ENCODE data around the gene PDCL2. TPM values are rescaled to one million over a fixed set of nuclear protein-coding genes. Genes with fewer than 3 reads are reported as not detected.
A peak's percentile ranks its signal among the peaks of the same experiment; 100 is the strongest.

The PDCL2 gene
- total RNA-seq, 4 donors from 2014 or later: not detected

- TF ChIP-seq POLR2AphosphoS5 (IDR thresholded peaks at IDR 0.05): peak in 1 of 3 donors; percentile 7
- no peak for TF ChIP-seq EP300 (IDR thresholded peaks at IDR 0.05)
- TF ChIP-seq POLR2A (IDR thresholded peaks at IDR 0.05): peak in 1 of 2 donors; percentile 30
- no peak for TF ChIP-seq CTCF (IDR thresholded peaks at IDR 0.05)
- peaks cover 16% of the 10 kb centered on the region for H3K4me1 ChIP-seq
- WGBS: 0% methylated on average over 36 of the region's 87 CpGs
- no peaks in the 10 kb centered on the region for H3K27me3 ChIP-seq
- H3K27ac ChIP-seq: peak overlapping the region; percentile 96
- DNase-seq (ENCODE audit: low spot score in 2 of 2): peak; percentile 84 to 86
- no peaks in the 10 kb centered on the region for H3K36me3 ChIP-seq
- H3K9me3 ChIP-seq: no peaks in the 10 kb centered on the region
- peak overlapping the region; percentile 90 for H3K4me3 ChIP-seq
These were observed 46.2 kb downstream of the PDCL2 start for GRCh38 chr4:55545641-55546505.

- H3K4me1 ChIP-seq: peaks cover 16% of the 10 kb centered on the region
- peak overlapping the region; percentile 90 for H3K4me3 ChIP-seq
- DNase-seq (ENCODE audit: low spot score in 2 of 2): no peak
- TF ChIP-seq EP300 (IDR thresholded peaks at IDR 0.05) (no peak), POLR2AphosphoS5 (IDR thresholded peaks at IDR 0.05) (no peak), CTCF (IDR thresholded peaks at IDR 0.05) (no peak), POLR2A (IDR thresholded peaks at IDR 0.05) (no peak)
- peak overlapping the region; percentile 96 for H3K27ac ChIP-seq
- no peaks in the 10 kb centered on the region for H3K36me3 ChIP-seq
- WGBS: 3% methylated on average over 6 of the region's 6 CpGs
- no peaks in the 10 kb centered on the region for H3K27me3 ChIP-seq
- no peaks in the 10 kb centered on the region for H3K9me3 ChIP-seq
These were observed 46.9 kb downstream of the PDCL2 start for GRCh38 chr4:55545151-55545550.

GRCh38 chr4:55543858-55544257 lies 48.2 kb downstream of the PDCL2 start:
- DNase-seq (ENCODE audit: low spot score in 2 of 2): no peak
- Histone ChIP-seq H3K9me3 (no peaks in the 10 kb centered on the region), H3K27ac (no peak overlapping the region), H3K36me3 (no peaks in the 10 kb centered on the region), H3K27me3 (no peaks in the 10 kb centered on the region), H3K4me1 (peaks cover 16% of the 10 kb centered on the region), H3K4me3 (no peak overlapping the region)
- TF ChIP-seq EP300 (IDR thresholded peaks at IDR 0.05) (no peak), CTCF (IDR thresholded peaks at IDR 0.05) (no peak), POLR2A (IDR thresholded peaks at IDR 0.05) (no peak), POLR2AphosphoS5 (IDR thresholded peaks at IDR 0.05) (no peak)

- no peak for TF ChIP-seq POLR2AphosphoS5 (IDR thresholded peaks at IDR 0.05)
- no peak for TF ChIP-seq CTCF (IDR thresholded peaks at IDR 0.05)
- no peak for TF ChIP-seq POLR2A (IDR thresholded peaks at IDR 0.05)
- no peak for TF ChIP-seq EP300 (IDR thresholded peaks at IDR 0.05)
- DNase-seq (ENCODE audit: low spot score in 2 of 2): no peak
- WGBS: 89% methylated on average over 3 of the region's 3 CpGs
These were observed 51.8 kb downstream of the PDCL2 start for GRCh38 chr4:55540271-55540670.

GRCh38 chr4:55539658-55540057 lies 52.4 kb downstream of the PDCL2 start:
- no peak for DNase-seq (ENCODE audit: low spot score in 2 of 2)
- H3K4me1 ChIP-seq: peaks cover 5% of the 10 kb centered on the region
- no peaks in the 10 kb centered on the region for H3K9me3 ChIP-seq
- H3K27ac ChIP-seq: no peak overlapping the region
- TF ChIP-seq POLR2AphosphoS5 (IDR thresholded peaks at IDR 0.05): no peak
- no peak for TF ChIP-seq CTCF (IDR thresholded peaks at IDR 0.05)
- no peak for TF ChIP-seq POLR2A (IDR thresholded peaks at IDR 0.05)
- TF ChIP-seq EP300 (IDR thresholded peaks at IDR 0.05): no peak
- H3K4me3 ChIP-seq: no peak overlapping the region
- no peaks in the 10 kb centered on the region for H3K27me3 ChIP-seq
- WGBS: 91% methylated on average over 2 of the region's 2 CpGs
- H3K36me3 ChIP-seq: no peaks in the 10 kb centered on the region

More at GRCh38 chr4:55540271-55540670, 51.8 kb downstream of the PDCL2 start:
- H3K27me3 ChIP-seq: no peaks in the 10 kb centered on the region
- H3K36me3 ChIP-seq: no peaks in the 10 kb centered on the region
- H3K9me3 ChIP-seq: no peaks in the 10 kb centered on the region
- no peak overlapping the region for H3K27ac ChIP-seq
- H3K4me1 ChIP-seq: peaks cover 11% of the 10 kb centered on the region
- no peak overlapping the region for H3K4me3 ChIP-seq

Data from suprapubic skin (tissue), 4 donors.